Common myeloid progenitor, CD34-positive (primary cell): Measurements from ENCODE around the gene WDR90.

Experiments
- CTCF ChIA-PET: fragments of 350-600 bp; sonication (Branson Sonifier 250); formaldehyde crosslinking; loops from one replicate; lab custom pipeline; 2021; ENCODE audit warnings: antibody characterized with exemption; lab: Charles Lee
- POLR2A ChIA-PET: fragments of 350-600 bp; sonication (Branson Sonifier 250); formaldehyde crosslinking; loops from one replicate; lab custom pipeline; 2021; ENCODE audit warnings: antibody characterized with exemption; lab: Charles Lee
- DNase-seq, 3 donors: peaks; one replicate each; pipeline versions ENCODE4 v3.0.0 to v3.0.0-alpha.2; 2013
- H3K27ac ChIP-seq, 2 experiments: 1 replicate in 1 of 2; 2 replicates in 1 of 2; pipeline ENCODE4 v1.7.0; 2013; ENCODE audit warnings: inconsistent platforms in 2 of 2, low read length in 2 of 2, mild to moderate bottlenecking in 2 of 2, low read depth in 1 of 2, moderate library complexity in 1 of 2; ENCODE audit not compliant: severe bottlenecking in 2 of 2, insufficient read depth in 1 of 2, poor library complexity in 1 of 2
- H3K27me3 ChIP-seq, 5 experiments: replicated peaks in 2 of 5; 1 replicate in 3 of 5; 2 replicates in 2 of 5; pipeline versions ENCODE4 v1.6.1 to v1.7.0; 2013; ENCODE audit warnings: low read length in 4 of 5, mild to moderate bottlenecking in 2 of 5, moderate library complexity in 2 of 5, inconsistent platforms in 1 of 5; ENCODE audit not compliant: insufficient read depth in 5 of 5, control insufficient read depth in 4 of 5
- H3K36me3 ChIP-seq, 4 experiments: 1 replicate in 2 of 4; 2 replicates in 2 of 4; pipeline versions ENCODE4 v1.6.1 to v1.7.0; 2013; ENCODE audit warnings: low read length in 3 of 4, control low read depth in 1 of 4, mild to moderate bottlenecking in 1 of 4; ENCODE audit not compliant: control insufficient read depth in 4 of 4, insufficient read depth in 4 of 4
- H3K4me1 ChIP-seq, 4 experiments: 1 replicate in 3 of 4; 2 replicates in 1 of 4; pipeline versions ENCODE4 v1.6.1 to v1.7.1; 2013; ENCODE audit warnings: low read length in 3 of 4, mild to moderate bottlenecking in 3 of 4, control low read depth in 1 of 4, inconsistent platforms in 1 of 4, moderate library complexity in 1 of 4; ENCODE audit not compliant: control insufficient read depth in 4 of 4, insufficient read depth in 4 of 4; ENCODE audit errors: control extremely low read depth in 1 of 4
- H3K4me3 ChIP-seq, 7 experiments: 1 replicate in 4 of 7; 2 replicates in 3 of 7; pipeline versions ENCODE4 v1.5.1 to v1.7.0; 2013; ENCODE audit warnings: mild to moderate bottlenecking in 7 of 7, low read length in 6 of 7, moderate library complexity in 6 of 7, inconsistent platforms in 2 of 7, low read depth in 2 of 7, control low read depth in 1 of 7; ENCODE audit not compliant: insufficient read depth in 4 of 7, control insufficient read depth in 1 of 7; ENCODE audit errors: extremely low read depth in 1 of 7
- H3K9me3 ChIP-seq, 5 experiments: 1 replicate in 4 of 5; 2 replicates in 1 of 5; pipeline versions ENCODE4 v1.6.1 to v1.7.1; 2013; ENCODE audit warnings: low read length in 4 of 5, mild to moderate bottlenecking in 2 of 5, inconsistent platforms in 1 of 5, low read depth in 1 of 5, moderate library complexity in 1 of 5; ENCODE audit not compliant: control insufficient read depth in 4 of 5, insufficient read depth in 2 of 5; ENCODE audit errors: control extremely low read depth in 1 of 5
- WGBS: methylation state at CpG from one replicate; pipeline ENCODE4 v1.1.5; 2013; ENCODE audit not compliant: insufficient coverage; 5-methylcytosine and 5-hydroxymethylcytosine counted together

The WDR90 gene

GRCh38 chr16:700684-701584 lies 51.8 kb downstream of the WDR90 start:
- Histone ChIP-seq H3K27me3 (peaks cover 0 to 94% (median 30%) of the 10 kb centered on the region in 5 experiments), H3K9me3 (no peaks in the 10 kb centered on the region), H3K27ac (no peak overlapping the region), H3K4me3 (no peak overlapping the region), H3K4me1 (peaks cover 0 to 7% (median 3%) of the 10 kb centered on the region in 4 experiments), H3K36me3 (no peaks in the 10 kb centered on the region)
- ChIA-PET POLR2A (no interaction called here), CTCF (interaction anchor here (1.4 kb wide), 2 partner anchors 10 to 31 kb away, joined by 3 read pairs; no protein-coding TSS in a partner anchor)
- DNase-seq = peak in 2 of 3 donors; percentile 53
- WGBS = 6% methylated on average over 62 of the region's 76 CpGs

GRCh38 chr16:702341-702740 lies 53.2 kb downstream of the WDR90 start:
- H3K9me3 ChIP-seq = no peaks in the 10 kb centered on the region
- POLR2A ChIA-PET = interaction anchor here (0.6 to 0.7 kb wide), 2 partner anchors 12 to 816 kb away, joined by 3 read pairs; partner anchors contain the start of gene WDR24
- no peaks in the 10 kb centered on the region for H3K36me3 ChIP-seq
- peaks cover 0 to 9% (median 3%) of the 10 kb centered on the region in 4 experiments for H3K4me1 ChIP-seq
- CTCF ChIA-PET = interaction anchor here (1.0 to 1.8 kb wide), 6 partner anchors 9 to 80 kb away, joined by 3 to 7 read pairs (median 3); no protein-coding TSS in a partner anchor
- peaks cover 0 to 96% (median 29%) of the 10 kb centered on the region in 5 experiments for H3K27me3 ChIP-seq
- no peak for DNase-seq
- no peak overlapping the region for H3K27ac ChIP-seq
- WGBS = 93% methylated on average over 13 of the region's 19 CpGs
- H3K4me3 ChIP-seq = no peak overlapping the region

GRCh38 chr16:703406-703805 lies 54.2 kb downstream of the WDR90 start:
- H3K9me3 ChIP-seq = no peaks in the 10 kb centered on the region
- no peak for DNase-seq
- ChIA-PET CTCF (interaction anchor here (1.3 to 2.6 kb wide), 3 partner anchors 8 to 11 kb away, joined by 4 to 7 read pairs (median 6); no protein-coding TSS in a partner anchor), POLR2A (no interaction called here)
- no peak overlapping the region for H3K4me3 ChIP-seq
- no peak overlapping the region for H3K27ac ChIP-seq
- H3K36me3 ChIP-seq = no peaks in the 10 kb centered on the region
- H3K27me3 ChIP-seq = peaks cover 0 to 97% (median 29%) of the 10 kb centered on the region in 5 experiments
- peaks cover 0 to 9% (median 3%) of the 10 kb centered on the region in 4 experiments for H3K4me1 ChIP-seq
- WGBS = 88% methylated on average over 12 of the region's 12 CpGs

- Histone ChIP-seq H3K9me3 (no peaks in the 10 kb centered on the region), H3K27ac (no peak overlapping the region), H3K4me1 (peaks cover 0 to 9% (median 3%) of the 10 kb centered on the region in 4 experiments), H3K4me3 (no peak overlapping the region), H3K27me3 (peaks cover 0 to 97% (median 28%) of the 10 kb centered on the region in 5 experiments), H3K36me3 (no peaks in the 10 kb centered on the region)
- CTCF ChIA-PET = interaction anchor here (0.6 to 2.6 kb wide), 3 partner anchors 8 to 1218 kb away, joined by 3 to 7 read pairs (median 6); no protein-coding TSS in a partner anchor
- DNase-seq = no peak
- WGBS = 93% methylated on average over 6 of the region's 7 CpGs
- POLR2A ChIA-PET = no interaction called here
Measured at GRCh38 chr16:704047-704446, 54.9 kb downstream of the WDR90 start.

GRCh38 chr16:704552-705380 lies 55.6 kb downstream of the WDR90 start:
- H3K9me3 ChIP-seq = no peaks in the 10 kb centered on the region
- POLR2A ChIA-PET = no interaction called here
- H3K4me3 ChIP-seq = no peak overlapping the region
- H3K36me3 ChIP-seq = no peaks in the 10 kb centered on the region
- H3K27me3 ChIP-seq = peaks cover 0 to 97% (median 31%) of the 10 kb centered on the region in 5 experiments
- no peak for DNase-seq
- H3K4me1 ChIP-seq = peaks cover 0 to 9% (median 3%) of the 10 kb centered on the region in 4 experiments
- no peak overlapping the region for H3K27ac ChIP-seq
- WGBS = 13% methylated on average over 29 of the region's 50 CpGs
- CTCF ChIA-PET = interaction anchor here (0.6 to 2.6 kb wide), 2 partner anchors 10 to 1217 kb away, joined by 3 to 6 read pairs; no protein-coding TSS in a partner anchor

- H3K9me3 ChIP-seq = no peaks in the 10 kb centered on the region
- CTCF ChIA-PET = interaction anchor here (2.6 kb wide), 1 partner anchor 10 kb away, joined by 6 read pairs; no protein-coding TSS in a partner anchor
- H3K36me3 ChIP-seq = no peaks in the 10 kb centered on the region
- peaks cover 0 to 9% (median 3%) of the 10 kb centered on the region in 4 experiments for H3K4me1 ChIP-seq
- WGBS = 1% methylated on average over 62 of the region's 115 CpGs
- POLR2A ChIA-PET = no interaction called here
- peak within 1 kb of the TSS in 2 of 7 experiments; percentile 16 to 52 for H3K4me3 ChIP-seq
- peaks cover 0 to 97% (median 33%) of the 10 kb centered on the region in 5 experiments for H3K27me3 ChIP-seq
- DNase-seq = no peak
- H3K27ac ChIP-seq = no peak within 1 kb of the TSS
Measured at GRCh38 chr16:705431-706188, 56.4 kb downstream of the WDR90 start, which contains the start of gene FBXL16. TSS of gene FBXL16 (minus strand) at chr16:705801. CDS start at chr16:697405, 8,396 bp downstream.
